Esophagus muscularis mucosa (tissue), 4 donors: Measurements from ENCODE around the gene DISC1. TPM values are rescaled to one million over a fixed set of nuclear protein-coding genes. Genes with fewer than 3 reads are reported as not detected.

Experiments
- DNase-seq: peaks from one replicate; pipeline ENCODE4 v3.0.0-alpha.2; 2017; ENCODE audit errors: extremely low spot score
- H3K27ac ChIP-seq, 4 donors: fragments of 200-600 bp; sonication (generic); replicated peaks in 1 of 4; 1 replicate in 3 of 4; 2 replicates in 1 of 4; pipeline ENCODE4 v1.5.1; 2016 to 2019; ENCODE audit warnings: mild to moderate bottlenecking in 1 of 4
- H3K27me3 ChIP-seq, 4 donors: fragments of 200-600 bp; sonication (generic); one replicate each; pipeline versions ENCODE4 v1.5.1 to v1.6.0; 2016 to 2019
- H3K36me3 ChIP-seq, 4 donors: fragments of 200-600 bp; sonication (generic); one replicate each; pipeline ENCODE4 v1.5.1; 2016 to 2019
- H3K4me1 ChIP-seq, 4 donors: fragments of 200-600 bp; sonication (generic); one replicate each; pipeline ENCODE4 v1.5.1; 2016 to 2019
- H3K4me3 ChIP-seq, 4 donors: fragments of 200-600 bp; sonication (generic); 1 replicate in 2 of 4; 2 replicates in 2 of 4; pipeline ENCODE4 v1.5.1; 2016 to 2019; ENCODE audit warnings: mild to moderate bottlenecking in 4 of 4, moderate library complexity in 1 of 4
- H3K9me3 ChIP-seq, 4 donors: fragments of 200-600 bp; sonication (generic); 1 replicate in 3 of 4; 2 replicates in 1 of 4; pipeline ENCODE4 v1.5.1; 2016 to 2019
- CTCF ChIP-seq, 3 experiments: fragments of 200-600 bp in 2 of 3; fragments of 450-650 bp in 1 of 3; sonication (generic) in 2 of 3; IDR thresholded peaks; one replicate each; pipeline ENCODE4 v1.5.1; 2017 to 2019; ENCODE audit warnings: antibody characterized with exemption in 3 of 3, mild to moderate bottlenecking in 2 of 3, moderate library complexity in 1 of 3
- EP300 ChIP-seq: sonication (generic); formaldehyde crosslinking; IDR thresholded peaks from one replicate; pipeline ENCODE4 v1.6.1; 2017; ENCODE audit warnings: antibody characterized with exemption
- POLR2A ChIP-seq: fragments of 450-650 bp; IDR thresholded peaks from one replicate; pipeline ENCODE4 v1.6.1; 2017; ENCODE audit warnings: antibody characterized with exemption, moderate library complexity, mild to moderate bottlenecking, low read depth
- POLR2AphosphoS5 ChIP-seq, 2 donors: sonication (generic); formaldehyde crosslinking; IDR thresholded peaks; one replicate each; pipeline ENCODE4 v1.6.1; 2017; ENCODE audit warnings: antibody characterized with exemption in 2 of 2
- WGBS: methylation state at CpG from one replicate; pipeline ENCODE4 v1.1.5; 2018; 5-methylcytosine and 5-hydroxymethylcytosine counted together
- intact Hi-C: fragments of 100-400 bp; cut with DNase I; formaldehyde crosslinking; loops from one replicate; pipeline ENCODE4 v1.15.1; 2023
- total RNA-seq, 4 donors: library from RNA; depleted of rRNA; stranded (reverse); fragments of >200 nt; gene quantifications; one replicate each; pipeline versions ENCODE4 v1.1.0 to v1.2.1, GENCODE V29; 2016

DISC1 gene
- total RNA-seq, 4 donors from 2014 or later: 5.3 to 6.6 (median 6.2) TPM

- H3K27ac ChIP-seq: no peak overlapping the region
- intact Hi-C loops: no loop called here
- peaks cover 0 to 13% (median 6%) of the 10 kb centered on the region in 4 donors for H3K4me1 ChIP-seq
- no peaks in the 10 kb centered on the region for H3K36me3 ChIP-seq
- WGBS: 93% methylated on average over 5 of the region's 5 CpGs
- no peak overlapping the region for H3K4me3 ChIP-seq
- no peaks in the 10 kb centered on the region for H3K9me3 ChIP-seq
- no peaks in the 10 kb centered on the region for H3K27me3 ChIP-seq
- no peak for DNase-seq
- TF ChIP-seq EP300 (no peak), CTCF (IDR thresholded peaks at IDR 0.05) (no peak), POLR2A (no peak), POLR2AphosphoS5 (IDR thresholded peaks at IDR 0.05) (no peak)
These were observed 392.4 kb downstream of the DISC1 start for GRCh38 chr1:232019026-232019340.

GRCh38 chr1:232020352-232020751, 393.8 kb downstream of the DISC1 start:
- TF ChIP-seq POLR2A: no peak
- TF ChIP-seq EP300: no peak
- TF ChIP-seq POLR2AphosphoS5 (IDR thresholded peaks at IDR 0.05): no peak
- no peaks in the 10 kb centered on the region for H3K9me3 ChIP-seq
- H3K36me3 ChIP-seq: no peaks in the 10 kb centered on the region
- no peak overlapping the region for H3K4me3 ChIP-seq
- no peak for DNase-seq
- WGBS: 43% methylated on average over 1 of the region's 1 CpG
- intact Hi-C loops: no loop called here
- no peaks in the 10 kb centered on the region for H3K27me3 ChIP-seq
- no peaks in the 10 kb centered on the region for H3K4me1 ChIP-seq
- H3K27ac ChIP-seq: no peak overlapping the region

- Histone ChIP-seq H3K27ac (no peak overlapping the region), H3K4me3 (no peak overlapping the region), H3K27me3 (no peaks in the 10 kb centered on the region), H3K4me1 (no peaks in the 10 kb centered on the region), H3K9me3 (no peaks in the 10 kb centered on the region), H3K36me3 (no peaks in the 10 kb centered on the region)
- peak; percentile 17 for DNase-seq
- 90% methylated on average over 4 of the region's 4 CpGs for WGBS
- intact Hi-C loops: no loop called here
- TF ChIP-seq CTCF (IDR thresholded peaks at IDR 0.05): no peak
- TF ChIP-seq POLR2A: no peak
- no peak for TF ChIP-seq POLR2AphosphoS5 (IDR thresholded peaks at IDR 0.05)
- TF ChIP-seq EP300: no peak
These were observed 402.7 kb downstream of the DISC1 start for GRCh38 chr1:232029315-232029714.

- no peaks in the 10 kb centered on the region for H3K36me3 ChIP-seq
- no peaks in the 10 kb centered on the region for H3K27me3 ChIP-seq
- no peak overlapping the region for H3K4me3 ChIP-seq
- intact Hi-C loops: no loop called here
- no peaks in the 10 kb centered on the region for H3K4me1 ChIP-seq
- TF ChIP-seq POLR2AphosphoS5 (IDR thresholded peaks at IDR 0.05) (no peak), EP300 (no peak), CTCF (IDR thresholded peaks at IDR 0.05) (no peak), POLR2A (no peak)
- no peaks in the 10 kb centered on the region for H3K9me3 ChIP-seq
- H3K27ac ChIP-seq: no peak overlapping the region
- no peak for DNase-seq
These were observed 404.6 kb downstream of the DISC1 start for GRCh38 chr1:232031156-232031555.

- no peaks in the 10 kb centered on the region for H3K27me3 ChIP-seq
- TF ChIP-seq EP300 (no peak), POLR2A (no peak), CTCF (IDR thresholded peaks at IDR 0.05) (no peak), POLR2AphosphoS5 (IDR thresholded peaks at IDR 0.05) (no peak)
- DNase-seq: peak; percentile 70
- no peaks in the 10 kb centered on the region for H3K36me3 ChIP-seq
- H3K4me1 ChIP-seq: no peaks in the 10 kb centered on the region
- H3K27ac ChIP-seq: no peak overlapping the region
- intact Hi-C loops: no loop called here
- no peaks in the 10 kb centered on the region for H3K9me3 ChIP-seq
- no peak overlapping the region for H3K4me3 ChIP-seq
- 87% methylated on average over 4 of the region's 4 CpGs for WGBS
These were observed 406.7 kb downstream of the DISC1 start for GRCh38 chr1:232033285-232033684.
